Lung (tissue), 12 donors: Measurements from ENCODE around the gene RASAL2. TPM values are rescaled to one million over a fixed set of nuclear protein-coding genes. Genes with fewer than 3 reads are reported as not detected.
"Not testable (repeated sequence)": the region's sequence is repeated elsewhere in the genome, so short reads cannot be mapped to it uniquely, and the experiment has no call there.

Experiments used
- ATAC-seq: fragments of 200-7000 bp; cut with Tn5 transposase; one replicate; pipeline ENCODE4 v1.9.1; 2020; ENCODE audit warnings: moderate number of reproducible peaks; ENCODE audit not compliant: insufficient read depth, low FRiP score
- DNase-seq, 3 donors: peaks; one replicate each; pipeline ENCODE4 v3.0.0-alpha.2; 2013 to 2017
- H3K27ac ChIP-seq, 2 donors: one replicate each; pipeline ENCODE4 v1.5.1; 2013; ENCODE audit warnings: mild to moderate bottlenecking in 2 of 2, moderate library complexity in 2 of 2, control low read depth in 1 of 2, inconsistent platforms in 1 of 2, low read depth in 1 of 2, low read length in 1 of 2
- H3K27me3 ChIP-seq, 3 donors: one replicate each; pipeline ENCODE4 v1.5.1; 2013; ENCODE audit warnings: low read length in 2 of 3; ENCODE audit not compliant: control insufficient read depth in 3 of 3, insufficient read depth in 3 of 3
- H3K36me3 ChIP-seq, 4 donors: one replicate each; pipeline ENCODE4 v1.5.1; 2013; ENCODE audit warnings: low read length in 4 of 4, mild to moderate bottlenecking in 1 of 4, moderate library complexity in 1 of 4; ENCODE audit not compliant: control insufficient read depth in 4 of 4, insufficient read depth in 4 of 4
- H3K4me1 ChIP-seq, 5 donors: one replicate each; pipeline ENCODE4 v1.5.1; 2013; ENCODE audit warnings: low read length in 5 of 5, mild to moderate bottlenecking in 2 of 5, moderate library complexity in 1 of 5; ENCODE audit not compliant: control insufficient read depth in 5 of 5, insufficient read depth in 5 of 5
- H3K4me3 ChIP-seq: one replicate; pipeline ENCODE4 v1.5.1; 2013; ENCODE audit warnings: mild to moderate bottlenecking, control low read depth, moderate library complexity
- H3K9ac ChIP-seq, 2 donors: one replicate each; pipeline ENCODE4 v1.5.1; 2013; ENCODE audit warnings: low read length in 2 of 2, control low read depth in 1 of 2; ENCODE audit not compliant: insufficient read depth in 1 of 2
- H3K9me3 ChIP-seq, 4 donors: one replicate each; pipeline ENCODE4 v1.5.1; 2013; ENCODE audit warnings: low read length in 3 of 4, mild to moderate bottlenecking in 1 of 4, moderate library complexity in 1 of 4; ENCODE audit not compliant: control insufficient read depth in 4 of 4, insufficient read depth in 3 of 4
- WGBS, 2 donors: extraction: QIAGEN DNeasy Blood & Tissue Kit; methylation state at CpG; one replicate each; pipeline ENCODE4 v1.1.7; 2013; 5-methylcytosine and 5-hydroxymethylcytosine counted together
- polyA plus RNA-seq, 2 donors: library from polyadenylated mRNA; stranded (reverse); fragments of 200-250 nt; gene quantifications; one replicate each; pipeline ENCODE4 v1.2.1, GENCODE V29; 2013
- total RNA-seq, 2 donors: library from RNA; depleted of rRNA in 1 of 2; stranded (reverse); fragments of >200 nt in 1 of 2; gene quantifications; one replicate each; pipeline ENCODE4 v1.2.1, GENCODE V29; 2014 to 2021
- TF ChIP-seq, protein P1 (sequence below): IDR thresholded peaks from 2 replicates; pipeline ENCODE4 v1.5.1; 2012; ENCODE audit warnings: mild to moderate bottlenecking; ENCODE audit errors: control extremely low read depth, extremely low read depth
- donor health status: control.
- donor health status: control.
- donor health status: Bipolar disorder and iron deficiency.
- donor health status: healthy.
- donor health status: DM: yes; HTN: yes; CAD: no.

Gene RASAL2
- total and polyA plus RNA-seq, 4 donors: 4.9 to 34.8 (median 15.8) TPM

DNA sequence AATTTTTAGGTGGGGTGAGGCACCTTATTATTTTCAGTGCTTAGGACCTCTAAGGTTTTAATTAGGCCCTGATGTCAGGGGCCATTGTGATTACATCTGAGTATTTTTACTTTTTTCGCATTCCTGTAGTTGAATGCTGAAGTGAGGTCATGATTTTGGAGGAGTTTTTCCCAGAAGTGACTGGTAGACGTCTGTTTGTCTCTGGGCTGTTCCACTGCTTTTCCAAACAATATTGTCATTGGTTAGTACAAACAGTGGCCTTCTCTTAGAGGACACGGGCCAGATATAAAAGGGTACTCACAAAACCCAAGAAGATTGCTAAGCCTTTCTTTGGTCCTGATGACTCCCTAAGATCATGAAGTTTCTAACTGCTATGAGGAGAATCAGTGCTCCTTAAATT is 7.6 kb upstream of the RASAL2 start:
- DNase-seq (no peak), ATAC-seq (no peak)
- Histone ChIP-seq H3K27me3 (no peaks in the 10 kb centered on the region), H3K9me3 (no peaks in the 10 kb centered on the region), H3K4me1 (peaks cover 0 to 9% (median 0%) of the 10 kb centered on the region in 5 donors), H3K9ac (no peak overlapping the region), H3K4me3 (no peak overlapping the region), H3K27ac (peak overlapping the region in 1 of 2 donors; percentile 17), H3K36me3 (no peaks in the 10 kb centered on the region)
- TF ChIP-seq, protein P1, sequence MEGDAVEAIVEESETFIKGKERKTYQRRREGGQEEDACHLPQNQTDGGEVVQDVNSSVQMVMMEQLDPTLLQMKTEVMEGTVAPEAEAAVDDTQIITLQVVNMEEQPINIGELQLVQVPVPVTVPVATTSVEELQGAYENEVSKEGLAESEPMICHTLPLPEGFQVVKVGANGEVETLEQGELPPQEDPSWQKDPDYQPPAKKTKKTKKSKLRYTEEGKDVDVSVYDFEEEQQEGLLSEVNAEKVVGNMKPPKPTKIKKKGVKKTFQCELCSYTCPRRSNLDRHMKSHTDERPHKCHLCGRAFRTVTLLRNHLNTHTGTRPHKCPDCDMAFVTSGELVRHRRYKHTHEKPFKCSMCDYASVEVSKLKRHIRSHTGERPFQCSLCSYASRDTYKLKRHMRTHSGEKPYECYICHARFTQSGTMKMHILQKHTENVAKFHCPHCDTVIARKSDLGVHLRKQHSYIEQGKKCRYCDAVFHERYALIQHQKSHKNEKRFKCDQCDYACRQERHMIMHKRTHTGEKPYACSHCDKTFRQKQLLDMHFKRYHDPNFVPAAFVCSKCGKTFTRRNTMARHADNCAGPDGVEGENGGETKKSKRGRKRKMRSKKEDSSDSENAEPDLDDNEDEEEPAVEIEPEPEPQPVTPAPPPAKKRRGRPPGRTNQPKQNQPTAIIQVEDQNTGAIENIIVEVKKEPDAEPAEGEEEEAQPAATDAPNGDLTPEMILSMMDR: no peak
- 69 to 75% methylated on average over 3 of the region's 3 CpGs for WGBS, 2 donors

DNA sequence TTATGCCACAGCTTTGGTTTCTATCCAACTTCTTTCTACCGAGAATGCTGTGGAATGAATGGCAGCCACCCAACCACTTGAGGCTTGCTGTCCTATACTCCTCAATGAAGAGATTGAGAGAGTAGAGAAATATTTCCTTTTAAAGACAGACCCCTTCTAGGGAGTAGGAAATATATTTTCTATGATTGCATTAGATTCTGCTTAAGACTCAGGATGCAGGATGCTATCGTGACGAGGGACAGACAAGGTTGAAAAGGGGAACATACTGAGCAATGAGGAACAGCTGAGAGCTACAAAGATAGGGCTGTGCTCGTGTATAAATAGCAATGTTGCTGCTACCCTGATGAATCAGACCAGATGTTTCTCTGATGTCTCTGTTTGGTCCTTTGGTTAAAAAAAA is 7.1 kb upstream of the RASAL2 start:
- Histone ChIP-seq H3K9ac (no peak overlapping the region), H3K36me3 (no peaks in the 10 kb centered on the region), H3K27ac (peak overlapping the region in 1 of 2 donors; percentile 17), H3K27me3 (no peaks in the 10 kb centered on the region), H3K4me1 (peaks cover 0 to 9% (median 0%) of the 10 kb centered on the region in 5 donors), H3K9me3 (no peaks in the 10 kb centered on the region), H3K4me3 (no peak overlapping the region)
- peak in 1 of 3 donors; percentile 20 for DNase-seq
- WGBS, 2 donors: 24 to 34% methylated on average over 4 of the region's 4 CpGs
- TF ChIP-seq, protein P1: no peak
- ATAC-seq: no peak

DNA sequence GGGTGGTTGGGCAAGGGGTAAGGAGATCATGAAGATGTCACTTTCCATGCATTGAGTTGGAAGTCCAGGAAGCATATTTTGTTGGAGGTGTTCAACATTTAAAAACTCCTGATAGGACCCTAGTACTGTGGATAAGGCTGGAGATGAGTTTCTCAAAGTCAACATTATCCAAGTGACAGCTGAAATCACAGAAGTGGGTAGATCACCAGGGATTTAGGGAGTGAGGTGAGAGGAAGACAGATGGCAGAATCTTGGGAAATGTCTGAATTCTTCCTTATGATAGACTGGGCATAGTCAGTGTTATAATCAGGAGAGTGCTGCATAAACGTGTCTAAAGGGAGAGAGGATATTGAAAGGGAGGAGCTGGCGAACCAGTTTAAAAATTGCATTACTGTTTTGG is 5.3 kb upstream of the RASAL2 start:
- H3K27ac ChIP-seq: no peak overlapping the region
- H3K9me3 ChIP-seq: no peaks in the 10 kb centered on the region
- no peak for ATAC-seq
- no peaks in the 10 kb centered on the region for H3K36me3 ChIP-seq
- H3K27me3 ChIP-seq: no peaks in the 10 kb centered on the region
- H3K4me3 ChIP-seq: no peak overlapping the region
- no peak for DNase-seq
- peaks cover 0 to 15% (median 2%) of the 10 kb centered on the region in 5 donors for H3K4me1 ChIP-seq
- WGBS, 2 donors: 82 to 91% methylated on average over 2 of the region's 2 CpGs
- no peak overlapping the region for H3K9ac ChIP-seq
- TF ChIP-seq, protein P1: no peak

DNA sequence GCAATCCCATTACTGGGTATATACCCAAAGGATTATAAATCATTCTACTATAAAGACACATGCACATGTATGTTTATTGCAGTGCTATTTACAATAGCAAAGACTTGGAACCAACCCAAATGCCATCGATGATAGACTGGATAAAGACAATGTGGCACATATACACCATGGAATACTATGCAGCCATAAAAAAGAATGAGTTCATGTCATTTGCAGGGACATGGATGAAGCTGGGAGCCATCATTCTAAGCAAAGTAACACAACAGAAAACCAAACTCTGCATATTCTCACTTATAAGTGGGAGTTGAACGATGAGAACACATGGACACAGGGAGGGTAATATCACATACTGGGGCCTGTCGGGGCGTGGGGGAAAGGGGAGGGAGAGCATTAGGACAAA is 2.5 kb upstream of the RASAL2 start:
- not testable (repeated sequence) for H3K27ac ChIP-seq, H3K36me3 ChIP-seq, DNase-seq, H3K27me3 ChIP-seq, ATAC-seq, H3K9ac ChIP-seq, H3K4me3 ChIP-seq, H3K9me3 ChIP-seq
- H3K4me1 ChIP-seq: peaks cover 2 to 31% (median 6%) of the 10 kb centered on the region in 5 donors
- WGBS, 2 donors: 87 to 94% methylated on average over 4 of the region's 4 CpGs
